Fibroblast of lung (primary cell): ENCODE results near the gene MROH2B. TPM values are rescaled to one million over a fixed set of nuclear protein-coding genes. Genes with fewer than 3 reads are reported as not detected.

Source experiments
- DNase-seq, 2 donors: peaks; one replicate each; pipeline versions ENCODE4 v3.0.0 to v3.0.0-alpha.2; 2010; ENCODE audit warnings: low read depth in 2 of 2
- H2AFZ ChIP-seq: 2 replicates; pipeline ENCODE4 v1.5.1; 2012; ENCODE audit warnings: low read length, control low read depth, inconsistent platforms
- H3K27ac ChIP-seq: 2 replicates; pipeline ENCODE4 v1.5.1; 2011; ENCODE audit warnings: low read length, control low read depth; ENCODE audit not compliant: insufficient read depth
- H3K27me3 ChIP-seq: 2 replicates; pipeline ENCODE4 v1.5.1; 2011; ENCODE audit warnings: mild to moderate bottlenecking, low read length; ENCODE audit not compliant: control insufficient read depth, insufficient read depth
- H3K36me3 ChIP-seq: 2 replicates; pipeline ENCODE4 v1.5.1; 2011; ENCODE audit warnings: low read length; ENCODE audit not compliant: control insufficient read depth, insufficient read depth
- H3K4me1 ChIP-seq: 2 replicates; pipeline ENCODE4 v1.5.1; 2011; ENCODE audit warnings: low read length; ENCODE audit not compliant: control insufficient read depth, insufficient read depth; ENCODE audit errors: extremely low read depth
- H3K4me2 ChIP-seq: 2 replicates; pipeline ENCODE4 v1.5.1; 2011; ENCODE audit warnings: low read length, control low read depth; ENCODE audit not compliant: insufficient read depth; ENCODE audit errors: extremely low read depth
- H3K4me3 ChIP-seq, 4 experiments: fragments of 200-600 bp in 1 of 4; sonication (generic) in 1 of 4; replicated peaks in 1 of 4; 2 replicates each; pipeline ENCODE4 v1.5.1; 2011 to 2016; ENCODE audit warnings: low read length in 4 of 4, low read depth in 3 of 4, mild to moderate bottlenecking in 3 of 4, control low read depth in 2 of 4, inconsistent platforms in 1 of 4, mixed read lengths in 1 of 4; ENCODE audit not compliant: insufficient read depth in 1 of 4; ENCODE audit errors: control extremely low read depth in 1 of 4
- H3K79me2 ChIP-seq: 2 replicates; pipeline ENCODE4 v1.5.1; 2012; ENCODE audit warnings: mild to moderate bottlenecking, low read length, inconsistent platforms; ENCODE audit not compliant: control insufficient read depth, insufficient read depth
- H3K9ac ChIP-seq: 2 replicates; pipeline ENCODE4 v1.5.1; 2011; ENCODE audit warnings: mild to moderate bottlenecking, low read length, control low read depth; ENCODE audit not compliant: insufficient read depth
- H3K9me3 ChIP-seq: 2 replicates; pipeline ENCODE4 v1.5.1; 2012; ENCODE audit warnings: low read depth, low read length; ENCODE audit not compliant: control insufficient read depth, insufficient read depth
- H4K20me1 ChIP-seq: 2 replicates; pipeline ENCODE4 v1.5.1; 2011; ENCODE audit warnings: low read length; ENCODE audit not compliant: control insufficient read depth, insufficient read depth; ENCODE audit errors: extremely low read depth
- CTCF ChIP-seq, 2 donors: IDR thresholded peaks in 1 of 2; conservative IDR thresholded peaks in 1 of 2; 1 replicate in 1 of 2; 2 replicates in 1 of 2; pipeline ENCODE4 v1.5.1; 2011 to 2012; ENCODE audit warnings: low read length in 2 of 2, control low read depth in 1 of 2, inconsistent platforms in 1 of 2, low read depth in 1 of 2, mild to moderate bottlenecking in 1 of 2
- EZH2 ChIP-seq: IDR thresholded peaks from 2 replicates; pipeline ENCODE4 v1.5.1; 2012; ENCODE audit warnings: low read length, control low read depth, mild to moderate bottlenecking; ENCODE audit errors: missing control alignments
- polyA plus RNA-seq, 2 donors: library from polyadenylated mRNA; depleted of rRNA in 1 of 2; stranded (reverse) in 1 of 2; unstranded in 1 of 2; fragments of >200 nt; gene quantifications; 2 replicates each; pipeline ENCODE4 v1.2.1, GENCODE V29; 2011 to 2012; ENCODE audit warnings: missing spikeins in 1 of 2
- total RNA-seq: library from RNA; depleted of rRNA; stranded (reverse); fragments of >200 nt; gene quantifications from 2 replicates; pipeline ENCODE4 v1.2.1, GENCODE V29; 2014

The MROH2B gene
- total and polyA plus RNA-seq, 2 donors (not counting 1 experiment from before 2014, with no cell fraction given) = not detected

DNA sequence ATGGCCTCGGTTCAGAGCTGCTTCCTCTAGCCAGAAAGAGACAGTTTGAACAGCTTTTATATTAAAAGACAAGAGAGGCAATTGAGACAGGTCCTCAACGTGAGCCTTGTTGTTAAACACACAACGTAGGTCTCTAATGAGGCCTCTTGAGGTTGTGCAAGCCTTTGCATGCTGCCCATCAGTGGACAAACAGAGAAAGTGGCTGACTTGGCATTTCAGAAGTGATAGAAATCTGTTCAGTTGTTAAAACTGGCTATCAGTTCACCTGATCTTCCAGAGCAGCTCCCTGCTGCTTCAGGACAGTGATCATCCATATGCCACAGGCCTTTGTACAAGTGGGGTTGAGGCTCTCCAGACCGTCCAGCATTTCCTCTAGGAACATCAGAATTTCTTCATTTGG is 58.8 kb downstream of the MROH2B start:
- no peak overlapping the region for H3K4me2 ChIP-seq
- H3K36me3 ChIP-seq = no peaks in the 10 kb centered on the region
- no peak overlapping the region for H3K9ac ChIP-seq
- no peaks in the 10 kb centered on the region for H4K20me1 ChIP-seq
- no peaks in the 10 kb centered on the region for H3K4me1 ChIP-seq
- TF ChIP-seq EZH2 (no peak), CTCF (conservative IDR thresholded peaks at IDR 0.05 in 1 of 2, IDR thresholded peaks at IDR 0.05 in 1 of 2; ENCODE audit: low read depth in 1 of 2, low read length in 2 of 2) (no peak)
- H2AFZ ChIP-seq = no peak overlapping the region
- DNase-seq = no peak
- no peak overlapping the region for H3K27ac ChIP-seq
- H3K27me3 ChIP-seq = no peaks in the 10 kb centered on the region
- H3K79me2 ChIP-seq = no peaks in the 10 kb centered on the region
- no peak overlapping the region for H3K4me3 ChIP-seq
- no peaks in the 10 kb centered on the region for H3K9me3 ChIP-seq

GRCh38 chr5:41010572-41010971 is 60.6 kb downstream of the MROH2B start:
- no peaks in the 10 kb centered on the region for H4K20me1 ChIP-seq
- H3K4me3 ChIP-seq = no peak overlapping the region
- no peaks in the 10 kb centered on the region for H3K4me1 ChIP-seq
- no peaks in the 10 kb centered on the region for H3K79me2 ChIP-seq
- H2AFZ ChIP-seq = no peak overlapping the region
- no peak for TF ChIP-seq CTCF (conservative IDR thresholded peaks at IDR 0.05 in 1 of 2, IDR thresholded peaks at IDR 0.05 in 1 of 2; ENCODE audit: low read depth in 1 of 2, low read length in 2 of 2)
- no peak overlapping the region for H3K9ac ChIP-seq
- no peak for DNase-seq
- H3K27ac ChIP-seq = no peak overlapping the region
- H3K9me3 ChIP-seq = no peaks in the 10 kb centered on the region
- H3K36me3 ChIP-seq = no peaks in the 10 kb centered on the region
- no peak overlapping the region for H3K4me2 ChIP-seq
- no peaks in the 10 kb centered on the region for H3K27me3 ChIP-seq

DNA sequence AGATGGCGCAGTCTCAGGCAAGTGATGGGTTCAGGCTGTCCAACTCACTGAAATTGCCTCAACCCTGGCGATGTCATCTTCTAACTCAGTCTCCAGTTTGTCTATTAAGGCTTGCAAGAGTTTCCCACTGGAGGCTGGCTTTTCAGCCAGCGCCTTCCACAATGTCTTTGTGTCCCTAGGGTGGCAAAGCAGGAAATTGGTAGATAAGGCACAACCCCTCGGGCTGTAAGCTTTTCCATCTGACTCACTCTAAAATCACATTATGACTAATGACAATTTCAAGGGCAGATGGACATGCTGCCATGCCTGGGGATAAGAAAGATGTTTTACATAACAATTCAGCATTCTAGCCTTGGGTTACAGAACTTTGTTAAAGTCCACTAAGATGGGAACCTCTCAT is 61.9 kb downstream of the MROH2B start:
- Histone ChIP-seq H2AFZ (no peak overlapping the region), H3K4me1 (no peaks in the 10 kb centered on the region), H3K27ac (no peak overlapping the region), H3K4me3 (no peak overlapping the region), H3K27me3 (no peaks in the 10 kb centered on the region), H3K4me2 (no peak overlapping the region), H3K9ac (no peak overlapping the region), H4K20me1 (no peaks in the 10 kb centered on the region), H3K36me3 (no peaks in the 10 kb centered on the region), H3K9me3 (no peaks in the 10 kb centered on the region), H3K79me2 (no peaks in the 10 kb centered on the region)
- DNase-seq = peak in 1 of 2 donors; percentile 20
- TF ChIP-seq CTCF (conservative IDR thresholded peaks at IDR 0.05 in 1 of 2, IDR thresholded peaks at IDR 0.05 in 1 of 2; ENCODE audit: low read depth in 1 of 2, low read length in 2 of 2) = no peak
- TF ChIP-seq EZH2 = no peak
